ENCODE results near the gene KBTBD8.

- TF ChIP-seq CTCF (IDR thresholded peaks at IDR 0.05) (no peak), POLR2AphosphoS5 (IDR thresholded peaks at IDR 0.05) (no peak), EP300 (IDR thresholded peaks at IDR 0.05) (no peak), POLR2A (IDR thresholded peaks at IDR 0.05) (no peak)
Observed at GRCh38 chr3:67044295-67044694, 46.2 kb downstream of the KBTBD8 start.

Measured in sigmoid colon (tissue), 4 donors.